ENCODE results near the gene ZFAND2B.
A peak's percentile ranks its signal among the peaks of the same experiment; 100 is the strongest.

The ZFAND2B gene

GRCh38 chr2:219205165-219205538 lies 1.4 kb upstream of the ZFAND2B start:
- DNase-seq: no peak

DNA sequence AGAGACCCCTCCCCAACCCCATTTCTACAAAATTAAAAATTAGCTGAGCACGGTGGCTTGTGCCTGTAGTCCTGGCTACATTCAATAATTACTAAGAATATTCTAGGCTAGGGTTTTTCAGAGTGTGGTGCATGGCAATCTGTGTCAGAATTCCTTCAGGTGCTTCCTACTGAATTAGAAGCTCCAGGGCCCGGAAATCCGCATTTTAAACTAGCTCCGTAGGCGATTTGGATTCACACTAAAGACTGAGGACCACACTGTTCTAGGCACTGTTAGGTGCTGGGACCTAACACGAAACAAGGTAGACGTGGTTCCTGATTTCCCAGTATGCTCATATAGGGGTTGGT lies 628 bp upstream of the ZFAND2B start:
- DNase-seq: no peak

DNA sequence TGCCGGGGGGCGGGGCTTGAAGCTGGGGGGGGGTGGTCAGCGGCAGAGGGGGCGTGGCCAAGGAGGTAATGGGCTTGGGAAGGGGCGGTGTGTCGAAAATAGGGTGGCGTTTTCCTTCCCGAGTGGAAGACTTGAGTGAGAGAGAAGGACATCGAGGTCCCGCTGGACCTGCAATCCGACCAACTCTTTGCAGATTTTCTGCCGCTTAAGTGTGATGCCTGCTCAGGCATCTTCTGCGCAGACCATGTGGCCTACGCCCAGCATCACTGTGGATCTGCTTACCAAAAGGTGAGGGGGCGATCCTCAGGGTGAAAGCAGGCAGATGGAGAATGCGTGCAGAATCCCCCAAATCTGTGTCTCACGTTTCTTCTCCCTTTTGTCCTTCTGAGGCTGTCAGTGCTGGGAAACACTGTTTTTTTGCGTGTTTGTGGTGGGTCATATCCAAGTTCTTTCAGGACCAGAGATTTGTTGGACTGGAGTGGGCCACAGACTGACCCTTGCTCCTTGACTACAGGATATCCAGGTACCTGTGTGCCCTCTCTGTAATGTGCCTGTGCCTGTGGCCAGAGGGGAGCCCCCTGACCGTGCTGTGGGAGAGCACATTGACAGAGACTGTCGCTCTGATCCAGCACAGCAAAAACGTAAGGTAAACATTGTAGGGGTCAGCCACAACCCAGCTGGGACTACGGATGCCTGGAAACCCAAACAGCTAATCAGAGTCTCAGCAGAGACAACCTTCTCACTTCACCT lies 727 bp downstream of the ZFAND2B start:
- DNase-seq: no peak

DNA sequence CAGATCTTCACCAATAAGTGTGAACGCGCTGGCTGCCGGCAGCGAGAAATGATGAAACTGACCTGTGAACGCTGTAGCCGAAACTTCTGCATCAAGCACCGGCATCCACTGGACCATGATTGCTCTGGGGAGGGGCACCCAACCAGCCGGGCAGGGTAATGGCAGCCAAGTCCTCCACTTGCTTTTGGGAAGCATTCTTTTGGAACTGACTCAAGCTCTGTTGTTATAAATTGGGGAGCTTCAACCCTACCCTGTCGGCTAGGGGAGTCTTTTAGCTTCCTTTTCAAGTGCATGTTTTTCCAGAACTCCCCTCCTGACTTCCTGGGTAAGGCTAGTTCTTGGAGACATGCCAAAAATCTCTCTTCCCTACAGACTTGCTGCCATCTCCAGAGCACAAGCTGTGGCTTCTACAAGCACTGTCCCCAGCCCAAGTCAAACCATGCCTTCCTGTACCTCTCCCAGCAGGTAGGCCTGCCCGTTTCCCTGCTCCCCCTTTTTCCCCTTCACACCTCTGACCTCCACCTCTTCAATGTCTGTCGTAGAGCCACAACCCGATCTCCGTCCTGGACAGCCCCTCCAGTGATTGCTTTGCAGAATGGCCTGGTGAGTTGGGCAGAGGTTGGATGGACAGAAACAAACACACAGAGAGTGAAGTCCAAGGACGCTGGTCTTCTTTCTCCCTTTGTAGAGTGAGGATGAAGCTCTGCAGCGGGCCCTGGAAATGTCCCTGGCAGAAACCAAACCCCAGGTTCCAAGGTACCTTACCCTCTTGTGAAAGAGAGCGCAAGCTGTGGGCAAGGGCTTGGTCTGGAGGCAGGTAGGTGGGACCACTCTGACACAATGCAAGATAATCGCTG lies 1.5 kb downstream of the ZFAND2B start:
- no peak for DNase-seq

- DNase-seq: no peak
Observed at GRCh38 chr2:219209236-219210195, 2.9 kb downstream of the ZFAND2B start.

DNA sequence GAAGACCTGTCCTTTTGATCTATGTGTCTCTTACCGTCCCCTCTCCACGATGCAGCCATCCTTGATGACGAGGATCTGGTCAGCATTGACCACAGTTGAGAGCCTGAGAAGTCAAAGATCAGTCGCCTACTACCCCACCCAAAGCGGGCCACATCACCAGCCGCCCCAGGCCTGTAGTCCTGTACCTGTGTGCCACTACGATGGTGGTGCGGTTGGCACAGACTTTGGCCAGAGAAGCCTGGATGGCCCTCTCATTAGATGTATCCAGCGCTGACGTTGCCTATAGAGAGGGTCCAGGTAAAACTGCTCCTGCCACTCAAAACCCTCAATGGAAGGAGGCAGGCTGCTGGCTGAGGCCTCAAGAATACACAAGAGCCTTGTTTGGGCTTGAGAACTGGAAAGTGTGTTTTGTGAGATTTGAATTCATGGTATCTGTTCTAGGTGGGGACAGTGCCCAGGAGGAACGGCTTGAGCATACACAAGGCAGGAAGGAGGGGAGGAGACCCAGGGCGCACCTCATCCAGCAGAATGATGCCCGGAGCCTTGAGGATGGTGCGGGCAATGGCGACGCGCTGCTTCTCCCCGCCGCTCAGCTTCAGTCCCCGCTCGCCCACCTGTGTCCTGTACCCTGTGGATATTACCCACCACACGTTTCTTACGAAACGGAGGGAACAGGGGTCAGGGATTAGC lies 3.8 kb downstream of the ZFAND2B start:
- DNase-seq: no peak

DNA sequence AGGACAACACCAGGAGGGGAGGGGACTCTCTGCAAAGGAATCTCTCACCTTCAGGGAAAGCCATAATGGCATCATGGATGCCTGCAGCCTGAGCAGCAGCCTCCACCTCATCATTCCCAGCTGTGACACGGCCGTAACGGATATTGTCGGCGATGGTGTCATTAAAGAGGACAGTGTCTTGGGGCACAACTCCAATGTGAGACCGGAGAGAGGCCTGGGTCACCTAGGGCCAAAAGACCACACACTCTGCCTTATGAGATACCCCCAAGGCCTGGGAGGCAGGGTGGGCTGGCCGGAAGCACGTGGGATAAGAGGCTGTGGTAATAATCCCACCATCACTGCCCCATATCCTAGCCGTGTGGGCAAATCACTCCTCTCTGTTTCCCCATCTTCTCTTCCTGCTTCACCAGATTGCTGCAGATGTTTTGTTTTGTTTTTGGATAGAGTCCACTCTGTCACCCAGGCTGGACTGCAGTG lies 4.3 kb downstream of the ZFAND2B start:
- DNase-seq: no peak

DNA sequence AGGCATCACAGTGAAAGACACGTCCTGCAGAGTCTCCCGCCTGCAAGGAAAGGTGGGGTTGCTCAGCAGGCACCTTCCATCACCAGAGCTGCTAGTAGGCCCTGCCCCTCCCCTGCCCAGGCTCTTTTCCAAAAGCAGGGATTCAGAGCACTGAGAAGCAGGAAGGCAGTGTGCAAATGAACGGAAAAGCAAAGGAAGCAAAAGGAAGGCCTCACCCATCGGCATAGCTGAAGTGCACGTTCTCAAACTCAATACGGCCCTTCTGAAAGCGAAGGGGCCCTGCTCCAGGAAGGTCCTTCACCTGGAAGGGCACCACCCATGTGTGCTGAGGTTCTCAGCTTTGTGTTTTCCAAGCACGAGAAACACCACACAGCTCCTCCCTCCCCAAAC lies 6.4 kb downstream of the ZFAND2B start:
- no peak for DNase-seq

- DNase-seq: no peak
Observed at GRCh38 chr2:219213486-219214071, 7.0 kb downstream of the ZFAND2B start.

DNA sequence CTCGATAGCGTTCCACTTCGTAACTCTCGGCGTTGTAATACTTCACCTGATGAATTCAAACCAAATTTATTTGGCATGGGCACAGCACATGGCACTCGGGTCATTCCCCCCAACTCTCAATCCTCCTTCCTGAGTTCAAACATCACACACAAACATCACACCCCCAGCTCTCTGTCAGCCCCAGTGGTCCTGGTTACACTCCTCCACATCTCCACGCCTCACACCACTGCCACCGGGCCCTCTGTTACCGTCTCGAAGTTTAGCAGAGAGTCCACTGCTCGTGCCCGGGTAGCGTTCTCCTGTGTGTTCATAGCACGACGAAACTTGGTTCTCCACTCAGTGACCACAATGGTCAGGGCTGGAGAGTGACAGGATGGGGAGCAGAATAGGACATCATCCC lies 7.6 kb downstream of the ZFAND2B start:
- no peak for DNase-seq

GRCh38 chr2:219214786-219215185 lies 8.2 kb downstream of the ZFAND2B start:
- no peak for DNase-seq

DNA sequence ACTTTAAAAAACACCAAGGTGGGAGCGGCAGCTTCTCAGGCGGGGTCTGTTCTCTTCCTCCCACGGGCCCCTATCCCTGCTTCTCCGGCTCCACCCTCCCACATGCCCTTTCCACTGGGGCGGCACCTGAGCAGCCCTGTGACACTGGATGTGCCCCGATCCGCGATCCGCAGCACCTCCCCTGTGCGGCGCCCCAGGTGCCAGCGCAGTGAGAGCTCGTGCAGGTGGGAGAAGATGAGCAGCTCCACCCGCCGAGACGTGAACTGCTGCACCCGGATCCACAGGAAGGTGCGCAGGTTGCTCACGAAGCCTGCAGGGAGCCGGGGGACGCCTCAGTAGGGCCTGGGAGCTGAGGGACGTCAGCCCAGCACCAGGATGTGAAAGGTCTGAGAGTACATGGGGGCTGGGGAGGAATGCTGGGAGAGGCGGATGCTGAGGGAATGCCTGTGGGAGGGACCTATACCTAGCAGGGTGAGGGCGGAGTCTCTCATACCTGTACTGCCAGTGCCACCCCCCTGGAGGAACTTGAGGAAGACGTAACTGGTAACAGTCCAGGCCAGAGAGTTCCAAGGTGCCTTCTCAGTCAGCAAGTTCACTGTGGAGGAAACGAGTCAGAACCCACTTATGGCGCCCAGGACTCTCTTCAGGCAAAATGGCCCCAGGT lies 9.4 kb downstream of the ZFAND2B start:
- no peak for DNase-seq

GRCh38 chr2:219216535-219216915 lies 9.9 kb downstream of the ZFAND2B start:
- DNase-seq: no peak

GRCh38 chr2:219218217-219218731 lies 11.7 kb downstream of the ZFAND2B start:
- peak; percentile 31 for DNase-seq

- peak; percentile 77 for DNase-seq
Observed at GRCh38 chr2:219218732-219219701, 12.4 kb downstream of the ZFAND2B start, which contains the start of gene ABCB6. TSS of gene ABCB6 (minus strand) at chr2:219218958. CDS start at chr2:219218673, 285 bp downstream.

GRCh38 chr2:219219784-219220532 lies 13.4 kb downstream of the ZFAND2B start:
- DNase-seq: no peak

GRCh38 chr2:219220652-219221402 lies 14.2 kb downstream of the ZFAND2B start:
- DNase-seq: no peak

- DNase-seq: no peak
Observed at GRCh38 chr2:219221957-219222518, 15.5 kb downstream of the ZFAND2B start.

Measured in RPMI8226 (cell line).